ENCODE results near the gene SLC10A6. TPM values are rescaled to one million over a fixed set of nuclear protein-coding genes. Genes with fewer than 3 reads are reported as not detected.

Gene SLC10A6
- total RNA-seq, 1 donor from 2014 or later, result not detected

DNA sequence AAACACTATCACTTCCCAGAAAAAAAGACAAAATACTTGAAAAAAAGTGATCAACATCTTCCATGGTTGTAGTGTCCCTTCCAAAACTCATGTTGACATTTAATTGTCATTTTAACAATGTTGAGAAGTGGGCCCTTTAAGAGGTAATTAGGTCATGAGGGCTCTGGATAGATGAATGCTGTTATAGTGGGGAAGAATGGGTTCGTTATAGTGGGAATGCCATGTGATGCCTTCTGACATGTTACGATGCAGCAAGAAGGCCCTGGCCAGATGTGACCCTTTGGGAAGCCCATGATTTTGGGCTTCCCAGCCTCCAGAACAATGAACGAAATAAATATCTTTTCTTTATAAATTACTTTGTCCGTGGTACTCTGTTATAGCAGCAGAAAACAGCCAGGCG is 4.0 kb upstream of the SLC10A6 start:
- no peak for FAIRE-seq

GRCh38 chr4:86848136-86848535 is 1.0 kb downstream of the SLC10A6 start:
- no peak for DNase-seq (ENCODE audit: low spot score in 2 of 2)
- no peak for FAIRE-seq

More for the DNA sequence above, 4.0 kb upstream of the SLC10A6 start:
- no peak for DNase-seq (ENCODE audit: low spot score in 2 of 2)

- no peak for DNase-seq (ENCODE audit: low spot score in 2 of 2)
- FAIRE-seq, result no peak
Measured at GRCh38 chr4:86847571-86847970, 1.6 kb downstream of the SLC10A6 start.

- FAIRE-seq (no peak), DNase-seq (ENCODE audit: low spot score in 2 of 2) (no peak)
Measured at GRCh38 chr4:86846921-86847320, 2.3 kb downstream of the SLC10A6 start.

DNA sequence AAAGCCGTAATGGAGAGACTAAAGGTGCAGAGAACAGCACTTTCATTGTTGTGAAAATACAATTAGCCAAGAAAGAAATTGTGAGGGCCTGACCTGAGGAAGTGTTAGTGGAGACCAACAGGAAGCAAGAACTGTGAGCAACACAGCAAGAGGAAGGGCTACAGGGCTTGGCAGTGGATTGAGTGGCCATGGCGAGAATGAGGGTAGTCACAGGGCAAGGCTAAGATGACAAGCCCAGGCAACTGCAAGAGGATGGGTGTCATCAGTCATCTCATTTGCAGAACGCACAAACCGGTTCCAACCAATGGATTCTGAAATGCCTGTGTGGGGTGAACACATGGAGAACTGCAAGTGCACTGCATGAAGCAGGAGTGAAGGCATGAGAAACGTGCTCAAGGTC is 3.6 kb downstream of the SLC10A6 start:
- no peak for FAIRE-seq

GRCh38 chr4:86841309-86841708 is 7.9 kb downstream of the SLC10A6 start:
- DNase-seq (ENCODE audit: low spot score in 2 of 2) (no peak), FAIRE-seq (no peak)

More for the DNA sequence above, 3.6 kb downstream of the SLC10A6 start:
- no peak for DNase-seq (ENCODE audit: low spot score in 2 of 2)

- FAIRE-seq, result no peak
- DNase-seq (ENCODE audit: low spot score in 2 of 2), result no peak
Measured at GRCh38 chr4:86840858-86841257, 8.3 kb downstream of the SLC10A6 start.

DNA sequence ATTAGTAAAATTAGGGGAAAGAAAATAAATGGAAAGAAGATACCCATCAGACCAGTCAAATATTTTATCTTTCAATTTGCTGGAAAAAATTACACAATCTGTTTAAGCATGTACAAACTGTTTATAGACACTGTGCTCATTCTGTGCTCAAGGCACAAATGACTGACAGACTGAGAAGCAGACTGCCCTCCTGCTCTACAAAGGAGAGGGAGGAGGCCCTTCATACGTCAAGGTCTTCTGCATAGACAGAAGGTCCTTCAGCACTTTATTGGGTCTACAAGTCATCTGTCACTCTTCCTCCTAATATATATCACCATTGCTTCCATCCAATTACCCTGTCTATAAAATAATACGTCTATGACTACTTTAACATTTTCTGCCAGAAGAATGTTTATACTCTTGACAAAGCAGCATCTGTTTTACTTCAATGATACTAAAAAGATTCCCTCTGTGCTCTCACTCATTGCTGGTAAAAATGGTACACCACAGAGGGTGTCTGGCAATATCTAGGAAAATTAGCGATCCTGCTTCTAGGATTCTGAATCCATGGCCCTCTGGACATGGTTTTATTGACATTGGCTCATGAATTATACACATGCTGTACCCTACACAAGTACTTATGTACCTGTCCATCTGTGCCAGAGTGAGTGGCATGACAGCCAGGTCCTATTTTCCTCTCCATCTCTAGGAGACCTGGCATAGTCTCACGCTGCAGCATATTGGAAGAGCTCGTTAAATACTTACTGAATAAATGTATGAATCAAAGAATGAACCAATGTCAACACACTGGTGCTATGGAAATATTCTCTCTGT is 11.3 kb downstream of the SLC10A6 start:
- no peak for DNase-seq (ENCODE audit: low spot score in 2 of 2)
- FAIRE-seq, result no peak

DNA sequence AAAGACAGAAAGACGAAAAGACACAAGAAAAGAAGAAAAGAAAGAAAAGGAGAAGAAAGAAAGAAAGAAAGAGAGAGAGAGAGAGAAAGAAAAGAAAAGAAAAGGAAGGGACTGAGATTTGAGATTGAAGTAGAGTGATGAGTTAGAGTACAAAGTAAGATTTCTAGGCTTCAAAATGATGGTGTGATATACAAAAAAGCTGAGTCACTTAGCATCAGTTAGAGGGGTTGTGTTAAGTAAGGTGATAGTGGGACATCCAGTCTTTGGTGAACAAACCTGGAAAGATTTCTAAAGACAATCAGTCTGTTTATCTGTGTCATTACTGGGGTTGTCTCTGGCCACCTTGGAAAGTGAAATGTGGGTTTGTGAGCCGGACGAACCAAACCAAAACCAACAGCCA is 13.5 kb downstream of the SLC10A6 start:
- FAIRE-seq (no peak), DNase-seq (ENCODE audit: low spot score in 2 of 2) (no peak)

DNA sequence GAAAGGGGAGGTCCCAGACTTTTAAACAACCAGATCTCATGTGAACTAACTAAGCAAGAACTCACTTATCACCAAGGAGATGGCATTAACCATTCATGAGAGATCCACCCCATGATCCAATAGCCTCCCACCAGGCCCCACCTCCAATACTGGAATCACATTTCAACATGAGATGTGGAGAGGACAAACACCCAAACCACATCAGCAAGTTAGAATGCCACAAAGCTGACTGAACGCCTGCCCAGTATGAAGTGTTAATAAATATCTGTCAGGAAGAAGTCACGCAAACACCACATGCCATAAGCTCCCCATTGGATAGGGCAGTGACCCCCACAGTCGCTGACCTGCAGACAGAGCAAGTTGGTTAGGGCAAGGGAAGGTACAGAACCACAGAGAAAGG is 14.3 kb downstream of the SLC10A6 start:
- DNase-seq (ENCODE audit: low spot score in 2 of 2) (no peak), FAIRE-seq (no peak)

GRCh38 chr4:86833615-86834014 is 15.6 kb downstream of the SLC10A6 start:
- DNase-seq (ENCODE audit: low spot score in 2 of 2) (no peak), FAIRE-seq (no peak)

GRCh38 chr4:86831262-86832130 is 17.7 kb downstream of the SLC10A6 start:
- no peak for FAIRE-seq

DNA sequence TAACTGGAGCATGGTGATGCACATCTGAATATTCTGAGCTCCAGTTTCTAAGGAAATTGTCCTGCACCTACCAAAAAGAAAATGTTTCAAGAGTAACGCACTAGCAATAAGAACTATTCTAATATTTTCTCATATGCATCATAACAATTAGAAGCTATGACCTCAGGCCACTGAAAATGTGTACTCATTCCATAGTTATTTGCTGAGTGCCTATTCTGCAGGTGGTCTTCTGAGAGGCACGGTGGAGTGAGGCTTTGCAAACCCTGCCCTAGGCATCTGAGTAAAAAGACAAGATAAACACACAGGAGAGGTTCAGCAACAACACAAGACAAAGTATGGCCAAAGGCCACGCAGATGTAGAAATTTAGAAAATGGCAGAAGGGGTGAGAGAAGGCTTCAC is 23.7 kb downstream of the SLC10A6 start:
- FAIRE-seq (no peak), DNase-seq (ENCODE audit: low spot score in 2 of 2) (no peak)

More at GRCh38 chr4:86831262-86832130, 17.7 kb downstream of the SLC10A6 start:
- no peak for DNase-seq (ENCODE audit: low spot score in 2 of 2)

GRCh38 chr4:86822136-86822535 is 27.0 kb downstream of the SLC10A6 start:
- no peak for DNase-seq (ENCODE audit: low spot score in 2 of 2)
- no peak for FAIRE-seq

GRCh38 chr4:86821151-86821550 is 28.0 kb downstream of the SLC10A6 start:
- FAIRE-seq (no peak), DNase-seq (ENCODE audit: low spot score in 2 of 2) (no peak)

- FAIRE-seq (no peak), DNase-seq (ENCODE audit: low spot score in 2 of 2) (no peak)
Measured at GRCh38 chr4:86819561-86819960, 29.6 kb downstream of the SLC10A6 start.

DNA sequence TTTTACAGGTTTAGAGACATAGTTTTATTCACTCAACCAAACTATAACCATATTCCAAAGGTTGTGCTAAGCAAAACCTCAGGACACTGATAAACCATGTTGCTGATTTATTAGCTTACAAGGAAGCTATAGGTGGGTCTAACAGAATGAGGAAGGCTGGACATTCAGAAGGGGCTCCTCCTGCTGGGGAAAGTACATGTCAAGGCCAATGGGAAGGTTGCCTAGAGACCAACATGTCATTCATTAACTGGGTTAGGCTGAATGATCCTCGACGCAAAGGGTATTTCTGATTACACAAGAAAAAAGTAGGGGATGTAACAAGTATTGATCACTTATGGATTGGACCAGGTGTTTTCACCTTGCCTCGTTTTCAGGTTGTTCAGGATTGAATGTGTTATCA is 30.3 kb downstream of the SLC10A6 start:
- DNase-seq (ENCODE audit: low spot score in 2 of 2) (no peak), FAIRE-seq (no peak)

- FAIRE-seq, result no peak
- DNase-seq (ENCODE audit: low spot score in 2 of 2), result no peak
Measured at GRCh38 chr4:86818211-86818610, 31.0 kb downstream of the SLC10A6 start.

DNA sequence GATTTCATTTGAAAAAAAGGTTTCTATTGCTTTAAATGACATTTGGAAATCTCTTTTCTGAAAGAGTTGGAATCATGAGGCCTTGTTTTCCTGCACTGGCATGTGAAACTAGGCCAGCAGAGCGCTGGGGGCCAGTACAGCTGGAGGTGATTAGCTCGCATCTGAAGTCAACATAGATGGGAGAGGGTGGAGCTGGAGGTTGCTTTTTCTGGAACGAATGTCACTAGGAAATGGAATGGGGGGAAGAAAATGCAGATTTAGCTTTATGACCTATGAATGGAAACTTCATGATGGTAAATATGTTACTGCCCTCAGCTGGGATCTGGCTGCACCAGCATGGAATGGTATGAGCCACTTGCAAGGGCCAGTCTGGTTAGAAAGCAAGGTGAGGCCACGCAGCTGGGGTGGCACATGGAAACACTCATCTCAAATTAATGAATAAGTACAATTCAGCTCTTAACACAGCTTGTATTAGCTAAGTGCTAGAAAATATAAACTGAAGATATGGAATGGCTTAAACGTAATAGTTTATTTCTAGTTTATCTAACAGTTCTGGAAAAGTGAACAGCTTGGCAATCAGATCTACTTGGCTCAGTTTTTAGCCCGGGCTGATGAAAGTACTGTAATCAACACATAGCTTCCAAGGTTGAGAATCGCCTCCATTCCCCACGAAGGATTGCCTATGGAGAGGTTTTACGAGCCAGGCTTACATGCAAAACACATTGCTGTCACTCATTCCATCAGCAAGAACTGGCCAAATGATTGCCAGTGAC is 32.5 kb downstream of the SLC10A6 start:
- FAIRE-seq (no peak), DNase-seq (ENCODE audit: low spot score in 2 of 2) (no peak)

- FAIRE-seq, result no peak
Measured at GRCh38 chr4:86815653-86816052, 33.5 kb downstream of the SLC10A6 start.

DNA sequence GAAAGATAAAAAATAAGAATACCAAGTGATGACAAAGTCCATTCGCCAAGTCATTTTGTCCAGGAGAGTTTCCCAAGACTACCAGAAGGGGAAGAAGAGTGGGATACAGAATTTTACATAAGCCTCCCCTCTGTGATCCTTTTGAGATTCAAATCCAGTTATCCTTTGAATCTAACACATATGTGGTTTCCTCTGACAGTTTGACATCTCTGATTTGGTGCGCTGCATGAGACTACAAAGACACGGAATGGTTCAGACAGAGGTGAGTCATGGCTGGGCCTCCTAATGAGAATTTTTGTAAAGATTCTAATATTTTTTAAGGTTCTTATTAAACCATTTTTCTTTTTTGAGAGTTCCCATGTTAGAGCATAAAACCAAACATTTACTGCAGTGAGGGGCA is 38.3 kb downstream of the SLC10A6 start:
- no peak for DNase-seq (ENCODE audit: low spot score in 2 of 2)
- no peak for FAIRE-seq

More at GRCh38 chr4:86815653-86816052, 33.5 kb downstream of the SLC10A6 start:
- no peak for DNase-seq (ENCODE audit: low spot score in 2 of 2)
